K562 (cell line): ENCODE data around the gene SURF4. TPM values are rescaled to one million over a fixed set of nuclear protein-coding genes. Genes with fewer than 3 reads are reported as not detected.

Experiments used
- ATAC-seq: fragments of 200-7000 bp; cut with Tn5 transposase; 3 replicates; pipeline ENCODE4 v1.9.1; 2020; ENCODE audit warnings: moderate library complexity
- BruUV-seq: library from RNA; stranded (reverse); fragments of 400-500 nt; replicated peaks from 2 replicates; lab custom pipeline; 2021; lab: Mats Ljungman, UMichigan
- CTCF ChIA-PET: fragments of 300-600 bp; formaldehyde crosslinking; extraction: SDS; loops from one replicate; lab custom pipeline; 2021; ENCODE audit warnings: low intra/inter-chr PET ratio; lab: Yijun Ruan, JAX
- POLR2A ChIA-PET: fragments of 300-600, 350-650 bp; sonication (Branson Sonifier 250); formaldehyde crosslinking; extraction: SDS; loops from one replicate; lab custom pipeline; 2021; ENCODE audit warnings: antibody characterized with exemption, inconsistent platforms; lab: Yijun Ruan, JAX
- DNase-seq, 4 experiments: peaks; one replicate each; pipeline versions ENCODE4 v3.0.0 to v3.0.0-alpha.2; 2011 to 2018; ENCODE audit warnings: low spot score in 3 of 4, mixed read lengths in 3 of 4; ENCODE audit errors: extremely low read depth in 1 of 4
- FAIRE-seq: peaks from 2 replicates; lab custom pipeline; 2011; peaks lifted over from hg19 to GRCh38; lab: Jason Lieb, UNC
- H2AFZ ChIP-seq: 2 replicates; pipeline ENCODE4 v1.6.0; 2011; ENCODE audit warnings: low read depth, low read length, control low read depth, inconsistent platforms
- H3K27ac ChIP-seq: fragments of 200-600 bp; 3 replicates; pipeline ENCODE4 v1.8.0; 2011; ENCODE audit warnings: low read depth, mild to moderate bottlenecking, control low read depth, inconsistent platforms, low read length, moderate library complexity, mixed read lengths; ENCODE audit errors: extremely low read depth
- H3K27me3 ChIP-seq, 2 experiments: fragments of 300-600 bp in 1 of 2; 2 replicates in 1 of 2; 3 replicates in 1 of 2; pipeline versions ENCODE4 v1.6.0 to v1.8.0; 2011; ENCODE audit warnings: inconsistent platforms in 2 of 2, low read length in 2 of 2, mild to moderate bottlenecking in 1 of 2, mixed read lengths in 1 of 2, moderate library complexity in 1 of 2; ENCODE audit not compliant: control insufficient read depth in 2 of 2, insufficient read depth in 2 of 2
- H3K36me3 ChIP-seq: fragments of 300-600 bp; 3 replicates; pipeline ENCODE4 v1.8.0; 2011; ENCODE audit warnings: mild to moderate bottlenecking, low read length, inconsistent platforms; ENCODE audit not compliant: control insufficient read depth, insufficient read depth
- H3K4me1 ChIP-seq, 2 experiments: fragments of 200-600 bp in 1 of 2; replicated peaks in 1 of 2; 2 replicates in 1 of 2; 3 replicates in 1 of 2; pipeline versions ENCODE4 v1.5.1 to v1.8.0; 2011; ENCODE audit warnings: inconsistent platforms in 2 of 2, low read length in 2 of 2, mild to moderate bottlenecking in 1 of 2, mixed read lengths in 1 of 2, moderate library complexity in 1 of 2; ENCODE audit not compliant: control insufficient read depth in 2 of 2, insufficient read depth in 2 of 2
- H3K4me2 ChIP-seq: 2 replicates; pipeline ENCODE4 v1.6.1; 2011; ENCODE audit warnings: low read length, control low read depth, inconsistent platforms, mixed read lengths; ENCODE audit not compliant: insufficient read depth
- H3K4me3 ChIP-seq: fragments of 200-600 bp; sonication (generic), shearing (Covaris generic); 2 replicates; pipeline ENCODE4 v1.5.1; 2016; ENCODE audit warnings: control low read depth, inconsistent platforms
- H3K79me2 ChIP-seq: fragments of 200-600 bp; 3 replicates; pipeline ENCODE4 v1.8.0; 2011; ENCODE audit warnings: low read length, inconsistent platforms; ENCODE audit not compliant: control insufficient read depth, insufficient read depth
- H3K9ac ChIP-seq, 2 experiments: 2 replicates each; pipeline versions ENCODE4 v1.6.0 to v1.6.1; 2011; ENCODE audit warnings: low read depth in 2 of 2, low read length in 2 of 2, control low read depth in 1 of 2, inconsistent platforms in 1 of 2, mild to moderate bottlenecking in 1 of 2, mixed read lengths in 1 of 2; ENCODE audit not compliant: insufficient read depth in 1 of 2
- H3K9me1 ChIP-seq: one replicate; pipeline ENCODE4 v1.6.0; 2011; ENCODE audit warnings: inconsistent platforms, mild to moderate bottlenecking, low read length, moderate library complexity; ENCODE audit not compliant: control insufficient read depth, insufficient read depth
- H3K9me3 ChIP-seq: replicated peaks from 2 replicates; pipeline ENCODE4 v1.5.1; 2011; ENCODE audit warnings: low read depth, low read length, inconsistent platforms; ENCODE audit not compliant: control insufficient read depth, insufficient read depth
- H4K20me1 ChIP-seq: replicated peaks from 2 replicates; pipeline ENCODE4 v1.6.1; 2011; ENCODE audit warnings: low read length, inconsistent platforms, mixed read lengths; ENCODE audit not compliant: control insufficient read depth, insufficient read depth
- CTCF ChIP-seq, 3 experiments: IDR thresholded peaks in 2 of 3; conservative IDR thresholded peaks in 1 of 3; 2 replicates each; pipeline ENCODE4 v1.5.1; 2011 to 2012; ENCODE audit warnings: low read length in 3 of 3, mild to moderate bottlenecking in 3 of 3, control low read depth in 2 of 3, improper control_type of control experiment in 1 of 3, inconsistent platforms in 1 of 3, low read depth in 1 of 3, mixed read lengths in 1 of 3, moderate library complexity in 1 of 3; ENCODE audit not compliant: insufficient read depth in 2 of 3
- HES1 ChIP-seq: fragments of 450-650 bp; IDR thresholded peaks from 2 replicates; pipeline ENCODE4 v1.6.1; 2016; ENCODE audit warnings: low read depth, mild to moderate bottlenecking, moderate library complexity
- MCM5 ChIP-seq: fragments of 450-650 bp; IDR thresholded peaks from 2 replicates; pipeline ENCODE4 v1.6.1; 2016; ENCODE audit warnings: low read depth
- NRF1 ChIP-seq, 2 experiments: fragments of 450-650 bp; IDR thresholded peaks in 1 of 2; conservative IDR thresholded peaks in 1 of 2; 2 replicates each; pipeline ENCODE4 v1.6.1; 2014; ENCODE audit warnings: mild to moderate bottlenecking in 2 of 2
- POLR2G ChIP-seq: fragments of 200-400 bp; formaldehyde crosslinking; IDR thresholded peaks from 2 replicates; pipeline ENCODE4 v1.6.1; 2017; ENCODE audit warnings: low read depth, mild to moderate bottlenecking, antibody characterized with exemption, low read length, moderate library complexity
- RAD21 ChIP-seq, 2 experiments: fragments of 250-450 bp in 1 of 2; fragments of 450-650 bp in 1 of 2; sonication (Bioruptor Pico) in 1 of 2; formaldehyde crosslinking in 1 of 2; IDR thresholded peaks in 1 of 2; conservative IDR thresholded peaks in 1 of 2; 2 replicates each; pipeline versions ENCODE4 v1.4.0 to v1.8.0; 2020 to 2022; ENCODE audit warnings: mild to moderate bottlenecking in 2 of 2, moderate library complexity in 1 of 2
- SMC3 ChIP-seq: conservative IDR thresholded peaks from 2 replicates; pipeline ENCODE4 v1.6.1; 2011; ENCODE audit warnings: low read depth, low read length, improper control_type of control experiment; ENCODE audit not compliant: insufficient read depth
- VEZF1 ChIP-seq: fragments of 200-800 bp; sonication (Bioruptor generic); IDR thresholded peaks from 2 replicates; pipeline ENCODE4 v1.6.1; 2017; ENCODE audit warnings: missing genetic modification characterization, missing compliant biosample characterization
- ZBTB12 ChIP-seq: fragments of 250-450 bp; sonication (Bioruptor Pico); IDR thresholded peaks from 2 replicates; pipeline ENCODE4 v1.4.0; 2020
- ZZZ3 ChIP-seq: fragments of 450-650 bp; IDR thresholded peaks from 2 replicates; pipeline ENCODE4 v1.6.1; 2016; ENCODE audit warnings: antibody characterized with exemption, mild to moderate bottlenecking, moderate library complexity
- WGBS: fragments of 100-300 bp; shearing (Covaris generic); methylation state at CpG from one replicate; pipeline ENCODE4 v1.1.6; 2016; ENCODE audit warnings: low coverage, mixed read lengths; ENCODE audit not compliant: insufficient coverage; ENCODE audit errors: missing lambda C conversion rate; 5-methylcytosine and 5-hydroxymethylcytosine counted together
- in situ Hi-C: fragments of 300-500 bp; cut with MboI; formaldehyde crosslinking; loops from 4 replicates; pipeline ENCODE4 v1.15.0; 2018; ENCODE audit warnings: inconsistent platforms, mixed read lengths
- intact Hi-C: fragments of 100-400 bp; cut with micrococcal nuclease; formaldehyde crosslinking; loops from 2 replicates; pipeline ENCODE4 v1.14.2; 2022
- polyA plus RNA-seq, 8 experiments: library from polyadenylated mRNA; depleted of rRNA in 4 of 8; stranded (reverse) in 5 of 8; unstranded in 3 of 8; fragments of >200 nt; fragmentation: Nextera tagmentation in 2 of 8; fragmentation: Illumina TruSeq in 1 of 8; extraction: Ambion mirVana in 2 of 8; extraction: Trizol in 1 of 8; gene quantifications; 2 replicates each; pipeline versions ENCODE4 v1.2.1 to v1.2.3, GENCODE V29; 2011 to 2014; ENCODE audit warnings: inconsistent platforms in 1 of 8, missing spikeins in 1 of 8
- total RNA-seq, 7 experiments: library from RNA; depleted of rRNA in 6 of 7; stranded (reverse); fragments of >200 nt in 6 of 7; fragmentation: Illumina TruSeq in 2 of 7; extraction: Trizol in 2 of 7; gene quantifications; 2 replicates each; pipeline versions ENCODE4 v1.2.1 to v1.2.3, GENCODE V29; 2011 to 2021; ENCODE audit warnings: low replicate concordance in 1 of 7

SURF4 gene
- total and polyA plus RNA-seq, 9 of the 15 experiments (the other 6 are each of a cell fraction or from before 2014, with no cell fraction given), result 8.4 to 176 (median 130) TPM

- TF ChIP-seq CTCF (IDR thresholded peaks at IDR 0.05 in 2 of 3, conservative IDR thresholded peaks at IDR 0.05 in 1 of 3; ENCODE audit: insufficient read depth in 2 of 3, low read depth in 1 of 3, low read length in 3 of 3), result peak; percentile 70 to 74 (median 70)
- peak; percentile 34; the same call in 1 of the 2 replicates for TF ChIP-seq SMC3
- no peak for TF ChIP-seq HES1
- 0 out of 4 replicates have a peak, but pooled peaks of 1 of the 2 experiments have one; percentile 14 for TF ChIP-seq NRF1 (conservative IDR thresholded peaks at IDR 0.05 in 1 of 2, IDR thresholded peaks at IDR 0.05 in 1 of 2)
- no peak for TF ChIP-seq MCM5
- TF ChIP-seq RAD21 (CRISPR knock-in tag; conservative IDR thresholded peaks at IDR 0.05 in 1 of 2, IDR thresholded peaks at IDR 0.05 in 1 of 2), result peak in 1 of 2 experiments; percentile 53; a peak in 2 of 4 replicates
Observed at GRCh38 chr9:133396952-133397351, 21.1 kb upstream of the SURF4 start (continued).

GRCh38 chr9:133394687-133395271, 18.9 kb upstream of the SURF4 start:
- no peaks in the 10 kb centered on the region for H3K36me3 ChIP-seq
- in situ Hi-C loops (no loop called here), intact Hi-C loops (no loop called here)
- no TSS peak for BruUV-seq
- FAIRE-seq (no peak), ATAC-seq (no peak), DNase-seq (no peak)
- peaks cover 2% of the 10 kb centered on the region for H3K9me1 ChIP-seq
- POLR2A ChIA-PET, result interaction anchor here (0.7 to 1.7 kb wide), 4 partner anchors 9 to 41 kb away, joined by 4 to 9 read pairs (median 4); partner anchors contain the start of gene STKLD1
- H3K9me3 ChIP-seq, result no peaks in the 10 kb centered on the region
- peaks cover 0 to 7% of the 10 kb centered on the region in 2 experiments; a peak in 2 of 5 replicates for H3K4me1 ChIP-seq
- H3K79me2 ChIP-seq, result no peaks in the 10 kb centered on the region
- H3K4me3 ChIP-seq, result no peak overlapping the region
- H3K27ac ChIP-seq, result no peak overlapping the region
- CTCF ChIA-PET, result no interaction called here
- peaks cover 9% of the 10 kb centered on the region; the same call in 1 of the 2 replicates for H4K20me1 ChIP-seq
- no peak overlapping the region for H2AFZ ChIP-seq
- TF ChIP-seq ZZZ3 (no peak), VEZF1 (CRISPR knock-in tag) (no peak), ZBTB12 (CRISPR knock-in tag) (no peak), POLR2G (0 out of 2 replicates have a peak, but pooled peaks have one; percentile 37), CTCF (IDR thresholded peaks at IDR 0.05 in 2 of 3, conservative IDR thresholded peaks at IDR 0.05 in 1 of 3; ENCODE audit: insufficient read depth in 2 of 3, low read depth in 1 of 3, low read length in 3 of 3) (peak in 1 of 3 experiments; percentile 18; a peak in 1 of 6 replicates)
- peaks cover 22 to 49% of the 10 kb centered on the region in 2 experiments; a peak in 4 of 5 replicates for H3K27me3 ChIP-seq
- H3K9ac ChIP-seq, result no peak overlapping the region
- 4% methylated on average over 6 of the region's 8 CpGs for WGBS
- no peak overlapping the region for H3K4me2 ChIP-seq
